K562 (cell line): ENCODE results near the gene CLEC3B. TPM values are rescaled to one million over a fixed set of nuclear protein-coding genes. Genes with fewer than 3 reads are reported as not detected.

ENCODE experiments used
- ARID2 ChIP-seq: fragments of 450-650 bp; IDR thresholded peaks from 2 replicates; pipeline ENCODE4 v1.6.1; 2017; ENCODE audit warnings: antibody characterized with exemption, mild to moderate bottlenecking
- E2F6 ChIP-seq, 2 experiments: IDR thresholded peaks; 2 replicates each; pipeline ENCODE4 v1.6.1; 2011; ENCODE audit warnings: borderline replicate concordance in 1 of 2, control low read depth in 1 of 2, low read depth in 1 of 2, low read length in 1 of 2, mild to moderate bottlenecking in 1 of 2, mixed read lengths in 1 of 2, moderate library complexity in 1 of 2; ENCODE audit not compliant: insufficient read depth in 1 of 2, insufficient read length in 1 of 2, poor library complexity in 1 of 2, severe bottlenecking in 1 of 2; ENCODE audit errors: extremely low read depth in 1 of 2
- ETV5 ChIP-seq: sonication (generic); formaldehyde crosslinking; IDR thresholded peaks from 2 replicates; pipeline ENCODE4 v1.4.0; 2020; ENCODE audit warnings: low read depth, mild to moderate bottlenecking, missing genetic modification reagents
- GATAD2A ChIP-seq: fragments of 450-650 bp; IDR thresholded peaks from 2 replicates; pipeline ENCODE4 v1.6.1; 2017
- HMGN3 ChIP-seq: IDR thresholded peaks from 2 replicates; pipeline ENCODE4 v1.6.1; 2011; ENCODE audit warnings: borderline replicate concordance, low read depth, mild to moderate bottlenecking, mixed read lengths, low read length; ENCODE audit not compliant: insufficient read length; ENCODE audit errors: extremely low read depth
- MAFF ChIP-seq: IDR thresholded peaks from 2 replicates; pipeline ENCODE4 v1.6.1; 2012; ENCODE audit warnings: low read length, improper control_type of control experiment
- MEF2A ChIP-seq: IDR thresholded peaks from 2 replicates; pipeline ENCODE4 v1.6.1; 2011; ENCODE audit warnings: low read depth, mild to moderate bottlenecking, low read length, moderate library complexity; ENCODE audit not compliant: control insufficient read depth
- NR3C1 ChIP-seq: sonication (generic); formaldehyde crosslinking; IDR thresholded peaks from 2 replicates; pipeline ENCODE4 v1.8.1; 2022; ENCODE audit warnings: missing genetic modification reagents
- PHF20 ChIP-seq: fragments of 450-650 bp; IDR thresholded peaks from 2 replicates; pipeline ENCODE4 v1.6.1; 2018; ENCODE audit not compliant: partially characterized antibody
- SMARCE1 ChIP-seq: fragments of 450-650 bp; IDR thresholded peaks from 2 replicates; pipeline ENCODE4 v1.7.1; 2016; ENCODE audit warnings: mild to moderate bottlenecking
- SNIP1 ChIP-seq: fragments of 450-650 bp; IDR thresholded peaks from 2 replicates; pipeline ENCODE4 v1.7.1; 2017; ENCODE audit warnings: low read depth, mild to moderate bottlenecking
- TCFL5 ChIP-seq: fragments of 250-450 bp; sonication (Bioruptor Pico); conservative IDR thresholded peaks from 2 replicates; pipeline ENCODE4 v1.6.1; 2021; ENCODE audit warnings: mild to moderate bottlenecking, moderate library complexity, matching md5 sums
- ZBTB17 ChIP-seq: fragments of 450-650 bp; formaldehyde crosslinking; IDR thresholded peaks from 2 replicates; pipeline ENCODE4 v1.4.0; 2020; ENCODE audit warnings: mild to moderate bottlenecking
- ZNF408 ChIP-seq: fragments of 250-450 bp; sonication (Bioruptor Pico); IDR thresholded peaks from 2 replicates; pipeline ENCODE4 v1.4.0; 2020; ENCODE audit warnings: low read depth, mild to moderate bottlenecking, moderate library complexity
- ZNF518B ChIP-seq: fragments of 250-450 bp; sonication (Bioruptor Pico); IDR thresholded peaks from 2 replicates; pipeline ENCODE4 v1.5.0; 2021; ENCODE audit warnings: mild to moderate bottlenecking, moderate library complexity
- ZNF589 ChIP-seq: fragments of 200-800 bp; sonication (Bioruptor generic); IDR thresholded peaks from 2 replicates; pipeline ENCODE4 v1.6.1; 2016; ENCODE audit warnings: low read depth, missing genetic modification characterization, missing compliant biosample characterization
- polyA plus RNA-seq, 8 experiments: library from polyadenylated mRNA; depleted of rRNA in 4 of 8; stranded (reverse) in 5 of 8; unstranded in 3 of 8; fragments of >200 nt; fragmentation: Nextera tagmentation in 2 of 8; fragmentation: Illumina TruSeq in 1 of 8; extraction: Ambion mirVana in 2 of 8; extraction: Trizol in 1 of 8; gene quantifications; 2 replicates each; pipeline versions ENCODE4 v1.2.1 to v1.2.3, GENCODE V29; 2011 to 2014; ENCODE audit warnings: inconsistent platforms in 1 of 8, missing spikeins in 1 of 8
- total RNA-seq, 7 experiments: library from RNA; depleted of rRNA in 6 of 7; stranded (reverse); fragments of >200 nt in 6 of 7; fragmentation: Illumina TruSeq in 2 of 7; extraction: Trizol in 2 of 7; gene quantifications; 2 replicates each; pipeline versions ENCODE4 v1.2.1 to v1.2.3, GENCODE V29; 2011 to 2021; ENCODE audit warnings: low replicate concordance in 1 of 7
- TF ChIP-seq, protein P1 (sequence below): IDR thresholded peaks from 3 replicates; pipeline ENCODE4 v1.6.1; 2011; ENCODE audit warnings: borderline replicate concordance, mild to moderate bottlenecking; ENCODE audit not compliant: insufficient read length, insufficient read depth
- TF ChIP-seq, protein P2 (sequence below): sonication (generic); formaldehyde crosslinking; IDR thresholded peaks from 2 replicates; pipeline ENCODE4 v1.8.0; 2022; ENCODE audit warnings: mild to moderate bottlenecking, missing genetic modification reagents
- TF ChIP-seq, protein P3 (sequence below): fragments of 250-450 bp; sonication (Bioruptor Pico); IDR thresholded peaks from 2 replicates; pipeline ENCODE4 v1.8.0; 2021; ENCODE audit warnings: moderate library complexity, mild to moderate bottlenecking, inconsistent platforms

CLEC3B gene
- total and polyA plus RNA-seq, 9 of the 15 experiments (the other 6 are each of a cell fraction or from before 2014, with no cell fraction given), result not detected

GRCh38 chr3:45078910-45079522, 52.9 kb downstream of the CLEC3B start (continued):
- TF ChIP-seq, protein P1, sequence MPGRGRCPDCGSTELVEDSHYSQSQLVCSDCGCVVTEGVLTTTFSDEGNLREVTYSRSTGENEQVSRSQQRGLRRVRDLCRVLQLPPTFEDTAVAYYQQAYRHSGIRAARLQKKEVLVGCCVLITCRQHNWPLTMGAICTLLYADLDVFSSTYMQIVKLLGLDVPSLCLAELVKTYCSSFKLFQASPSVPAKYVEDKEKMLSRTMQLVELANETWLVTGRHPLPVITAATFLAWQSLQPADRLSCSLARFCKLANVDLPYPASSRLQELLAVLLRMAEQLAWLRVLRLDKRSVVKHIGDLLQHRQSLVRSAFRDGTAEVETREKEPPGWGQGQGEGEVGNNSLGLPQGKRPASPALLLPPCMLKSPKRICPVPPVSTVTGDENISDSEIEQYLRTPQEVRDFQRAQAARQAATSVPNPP, result no peak
- TF ChIP-seq, protein P2, sequence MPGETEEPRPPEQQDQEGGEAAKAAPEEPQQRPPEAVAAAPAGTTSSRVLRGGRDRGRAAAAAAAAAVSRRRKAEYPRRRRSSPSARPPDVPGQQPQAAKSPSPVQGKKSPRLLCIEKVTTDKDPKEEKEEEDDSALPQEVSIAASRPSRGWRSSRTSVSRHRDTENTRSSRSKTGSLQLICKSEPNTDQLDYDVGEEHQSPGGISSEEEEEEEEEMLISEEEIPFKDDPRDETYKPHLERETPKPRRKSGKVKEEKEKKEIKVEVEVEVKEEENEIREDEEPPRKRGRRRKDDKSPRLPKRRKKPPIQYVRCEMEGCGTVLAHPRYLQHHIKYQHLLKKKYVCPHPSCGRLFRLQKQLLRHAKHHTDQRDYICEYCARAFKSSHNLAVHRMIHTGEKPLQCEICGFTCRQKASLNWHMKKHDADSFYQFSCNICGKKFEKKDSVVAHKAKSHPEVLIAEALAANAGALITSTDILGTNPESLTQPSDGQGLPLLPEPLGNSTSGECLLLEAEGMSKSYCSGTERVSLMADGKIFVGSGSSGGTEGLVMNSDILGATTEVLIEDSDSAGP (CRISPR knock-in tag), result no peak
- TF ChIP-seq SMARCE1, result no peak
- no peak for TF ChIP-seq ETV5
- TF ChIP-seq SNIP1, result no peak
- no peak for TF ChIP-seq NR3C1 (CRISPR knock-in tag)
- TF ChIP-seq MEF2A, result no peak
- TF ChIP-seq ZBTB17 (CRISPR knock-in tag), result 0 out of 2 replicates have a peak, but pooled peaks have one; percentile 27
- TF ChIP-seq GATAD2A, result no peak
- no peak for TF ChIP-seq ZNF518B (CRISPR knock-in tag)
- peak; percentile 85; the same call in 1 of the 2 replicates for TF ChIP-seq ZNF589 (CRISPR knock-in tag)
- TF ChIP-seq TCFL5, result 0 out of 2 replicates have a peak, but pooled peaks have one; percentile 25
- TF ChIP-seq, protein P3, sequence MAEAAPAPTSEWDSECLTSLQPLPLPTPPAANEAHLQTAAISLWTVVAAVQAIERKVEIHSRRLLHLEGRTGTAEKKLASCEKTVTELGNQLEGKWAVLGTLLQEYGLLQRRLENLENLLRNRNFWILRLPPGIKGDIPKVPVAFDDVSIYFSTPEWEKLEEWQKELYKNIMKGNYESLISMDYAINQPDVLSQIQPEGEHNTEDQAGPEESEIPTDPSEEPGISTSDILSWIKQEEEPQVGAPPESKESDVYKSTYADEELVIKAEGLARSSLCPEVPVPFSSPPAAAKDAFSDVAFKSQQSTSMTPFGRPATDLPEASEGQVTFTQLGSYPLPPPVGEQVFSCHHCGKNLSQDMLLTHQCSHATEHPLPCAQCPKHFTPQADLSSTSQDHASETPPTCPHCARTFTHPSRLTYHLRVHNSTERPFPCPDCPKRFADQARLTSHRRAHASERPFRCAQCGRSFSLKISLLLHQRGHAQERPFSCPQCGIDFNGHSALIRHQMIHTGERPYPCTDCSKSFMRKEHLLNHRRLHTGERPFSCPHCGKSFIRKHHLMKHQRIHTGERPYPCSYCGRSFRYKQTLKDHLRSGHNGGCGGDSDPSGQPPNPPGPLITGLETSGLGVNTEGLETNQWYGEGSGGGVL, result no peak
- TF ChIP-seq PHF20, result no peak
- TF ChIP-seq E2F6 (IDR thresholded peaks at IDR 0.05; ENCODE audit: borderline replicate concordance in 1 of 2, extremely low read depth in 1 of 2, insufficient read depth in 1 of 2, insufficient read length in 1 of 2, low read depth in 1 of 2, low read length in 1 of 2, poor library complexity in 1 of 2, severe bottlenecking in 1 of 2), result no peak
- no peak for TF ChIP-seq HMGN3
- TF ChIP-seq MAFF, result no peak
- no peak for TF ChIP-seq ARID2
- TF ChIP-seq ZNF408 (CRISPR knock-in tag), result no peak
